Stimulated activated CD4-positive, alpha-beta T cell treated with anti-CD3 and anti-CD28 coated beads, Interleukin-12 subunit alpha, Interleukin-12 subunit beta, amount 100 ng/mL, for 48 hours (primary cell): ENCODE measurements around the gene PRDM11.
A peak's percentile ranks its signal among the peaks of the same experiment; 100 is the strongest.

Experiments used
- DNase-seq, 3 donors: peaks; one replicate each; pipeline ENCODE4 v3.0.0-alpha.2; 2020; ENCODE audit warnings: low read depth in 2 of 3, low spot score in 1 of 3

The PRDM11 gene

DNA sequence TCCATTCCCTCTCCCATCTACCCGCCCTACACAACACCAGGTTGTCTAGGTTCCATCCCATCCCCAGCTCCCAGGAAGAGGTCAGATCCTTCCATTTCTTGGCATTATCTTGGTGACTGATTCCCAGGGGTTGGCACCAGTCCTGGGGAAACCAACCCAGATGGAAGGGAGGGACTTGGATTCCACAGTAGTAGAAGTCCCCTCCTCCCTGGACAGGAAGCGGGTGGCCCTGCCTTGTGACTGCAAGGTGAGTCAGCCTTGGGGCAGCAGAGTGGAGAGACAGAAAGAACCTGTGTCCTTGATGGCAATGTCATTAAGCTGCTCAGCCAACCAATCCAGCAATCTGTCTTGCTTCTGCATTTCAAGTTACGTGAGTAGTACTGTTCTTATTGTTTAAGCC is 113.2 kb downstream of the PRDM11 start:
- DNase-seq, result no peak

DNA sequence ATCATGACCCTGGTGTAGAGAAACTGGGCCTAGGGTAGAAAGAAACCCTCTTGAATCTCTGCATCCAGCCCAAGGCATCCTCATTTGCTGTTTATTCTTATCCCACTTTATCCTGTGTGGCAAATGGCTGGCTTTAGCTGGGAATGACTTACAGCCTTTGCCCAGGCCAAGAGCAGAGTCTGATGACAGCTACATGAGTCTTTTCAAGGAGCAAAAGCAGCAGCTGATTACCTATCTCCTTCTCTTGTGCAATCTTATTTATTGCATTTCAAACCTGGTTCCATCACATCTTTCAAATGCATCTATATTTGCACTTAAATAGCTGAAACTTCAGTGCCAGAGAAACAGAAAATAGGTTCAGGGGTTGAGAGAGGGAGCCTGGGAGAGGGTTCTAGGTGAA is 113.6 kb downstream of the PRDM11 start:
- no peak for DNase-seq

- DNase-seq, result no peak
These were observed 116.5 kb downstream of the PRDM11 start for GRCh38 chr11:45262900-45263299.

DNA sequence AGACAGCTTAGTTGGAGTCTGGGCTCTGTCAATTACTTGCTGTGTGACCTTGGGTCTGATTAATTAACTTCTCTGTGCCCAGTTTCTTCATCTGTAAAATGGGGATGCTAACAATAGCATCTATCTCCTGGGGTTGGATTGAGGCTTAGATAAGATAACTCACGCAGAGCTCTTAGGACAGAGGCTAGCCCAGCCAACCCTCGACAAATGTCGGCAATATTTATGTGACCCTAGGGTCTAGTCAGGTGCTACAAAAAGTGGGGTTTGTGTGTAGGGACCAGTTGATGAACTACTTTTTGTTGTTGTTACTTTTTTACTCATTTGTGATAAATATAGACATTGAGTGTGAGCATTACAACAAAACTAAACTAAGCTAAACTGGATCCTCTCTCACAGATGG is 117.3 kb downstream of the PRDM11 start:
- no peak for DNase-seq

DNA sequence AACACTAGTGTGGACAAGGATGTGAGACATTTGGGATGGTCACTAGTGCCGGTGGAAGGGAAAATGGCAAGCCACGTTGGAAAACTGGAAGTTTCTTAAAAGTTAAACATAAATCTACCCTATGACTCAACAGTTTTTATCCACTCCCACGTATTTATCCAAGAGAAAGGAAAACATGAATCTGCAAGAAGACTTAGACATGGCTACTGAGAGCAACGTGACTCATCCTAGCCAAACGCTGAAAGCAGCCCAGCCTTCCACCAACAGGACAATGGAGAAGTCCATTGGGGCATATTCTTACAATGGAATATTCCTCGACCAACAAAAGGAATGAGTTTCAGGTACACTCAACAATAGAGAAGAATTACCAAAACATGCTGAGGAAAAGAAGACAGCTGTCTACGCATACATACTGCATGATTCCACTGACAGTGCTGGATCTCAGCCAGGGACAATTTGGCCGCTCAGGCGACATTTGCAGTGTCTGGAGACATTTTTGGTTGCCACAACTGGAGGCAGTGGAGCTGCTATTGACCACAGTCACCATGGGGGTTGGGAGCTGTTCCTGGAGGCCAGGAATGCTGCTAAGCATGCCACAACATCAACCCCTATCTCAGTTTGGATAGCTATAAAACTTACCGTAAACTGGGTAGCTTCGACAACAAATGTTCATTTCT is 118.5 kb downstream of the PRDM11 start:
- no peak for DNase-seq

DNA sequence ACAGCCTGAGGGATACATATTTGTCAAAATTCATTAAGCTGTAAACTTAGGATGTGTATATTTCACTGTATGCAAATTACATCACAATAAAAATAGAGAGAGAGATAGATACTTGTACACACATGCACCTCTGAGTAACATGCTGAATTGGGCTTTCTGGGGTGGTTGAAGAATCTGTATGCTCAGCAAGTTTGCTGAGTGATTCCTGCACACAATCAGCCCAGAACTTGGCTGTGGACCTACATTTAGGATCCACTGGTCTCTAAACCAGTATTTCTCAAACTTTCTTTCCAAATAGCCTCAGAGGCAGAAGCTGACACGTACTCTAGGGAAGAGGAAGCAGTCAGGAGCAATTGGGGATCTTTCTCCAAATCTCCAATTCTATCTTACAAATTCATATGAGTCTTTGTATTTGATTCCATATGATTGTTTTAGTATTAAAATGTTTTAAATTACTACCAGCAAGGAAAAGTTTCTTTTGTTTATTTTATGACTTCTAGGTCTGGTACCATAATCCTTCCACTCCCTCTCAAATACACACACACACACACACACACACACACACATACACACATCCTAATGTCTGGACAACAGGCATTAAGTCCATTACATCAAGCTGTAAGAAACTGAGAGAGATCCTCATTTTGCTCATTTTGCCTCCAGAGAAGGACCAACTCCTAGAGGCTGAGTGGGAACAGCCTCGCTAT is 119.7 kb downstream of the PRDM11 start:
- DNase-seq, result no peak

DNA sequence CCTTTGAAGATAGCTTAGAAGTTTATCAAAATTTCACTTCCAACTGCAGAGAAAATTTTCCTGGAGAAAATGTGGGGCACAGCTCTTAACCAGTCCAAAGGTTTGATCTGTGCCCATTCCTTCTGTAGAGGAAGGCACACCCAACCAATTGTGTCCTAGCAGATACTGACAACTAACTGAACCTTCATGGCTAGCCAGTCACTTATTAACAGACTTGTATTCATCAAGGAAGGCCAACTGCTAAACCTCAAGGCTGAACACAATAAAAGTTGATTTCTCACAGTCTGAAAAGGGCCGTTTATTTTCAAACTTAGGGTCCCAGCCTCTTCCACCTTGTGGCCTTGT is 120.2 kb downstream of the PRDM11 start:
- DNase-seq, result no peak

- peak in 2 of 3 donors; percentile 16 to 18 for DNase-seq
These were observed 120.6 kb downstream of the PRDM11 start for GRCh38 chr11:45267052-45267451.

- no peak for DNase-seq
These were observed 121.3 kb downstream of the PRDM11 start for GRCh38 chr11:45267652-45268299.

DNA sequence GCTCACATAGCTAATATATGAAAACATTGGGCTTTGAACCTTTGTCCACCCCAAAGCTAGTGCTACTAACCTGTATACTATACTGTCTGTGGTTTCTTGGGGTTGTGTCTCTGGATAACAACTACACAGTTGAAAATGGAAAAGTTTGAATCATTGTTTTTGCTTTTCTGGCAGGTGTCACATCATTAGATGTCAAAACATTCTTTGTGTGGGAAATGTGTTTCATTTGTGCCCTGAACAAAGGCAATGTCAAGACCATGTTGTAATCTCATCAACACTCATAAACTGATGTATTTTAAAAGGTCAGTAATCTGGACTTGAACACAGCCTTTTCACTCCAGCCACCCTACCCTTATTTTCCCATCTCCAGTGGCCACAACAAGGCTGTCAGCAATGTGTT is 123.2 kb downstream of the PRDM11 start:
- no peak for DNase-seq

- no peak for DNase-seq
These were observed 124.7 kb downstream of the PRDM11 start for GRCh38 chr11:45270946-45271716.

DNA sequence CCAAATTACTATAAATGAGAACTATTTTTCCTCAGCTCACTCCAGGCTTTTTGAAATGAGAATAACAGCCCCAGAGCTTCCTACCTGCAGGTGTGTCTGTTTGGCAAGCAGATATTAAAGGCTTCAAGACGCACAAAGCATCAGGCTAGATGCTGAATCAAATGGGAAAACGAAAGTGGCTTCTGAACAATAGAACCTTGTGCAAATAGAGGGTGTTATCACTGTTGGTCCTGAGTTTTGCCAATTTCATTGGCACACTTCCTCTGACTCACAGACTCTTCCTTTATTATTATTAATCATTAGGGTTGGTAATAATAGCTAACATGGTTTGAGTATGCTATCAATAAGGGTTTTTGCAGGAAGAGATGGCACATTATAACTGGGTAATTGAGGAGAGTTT is 126.3 kb downstream of the PRDM11 start:
- DNase-seq, result no peak

DNA sequence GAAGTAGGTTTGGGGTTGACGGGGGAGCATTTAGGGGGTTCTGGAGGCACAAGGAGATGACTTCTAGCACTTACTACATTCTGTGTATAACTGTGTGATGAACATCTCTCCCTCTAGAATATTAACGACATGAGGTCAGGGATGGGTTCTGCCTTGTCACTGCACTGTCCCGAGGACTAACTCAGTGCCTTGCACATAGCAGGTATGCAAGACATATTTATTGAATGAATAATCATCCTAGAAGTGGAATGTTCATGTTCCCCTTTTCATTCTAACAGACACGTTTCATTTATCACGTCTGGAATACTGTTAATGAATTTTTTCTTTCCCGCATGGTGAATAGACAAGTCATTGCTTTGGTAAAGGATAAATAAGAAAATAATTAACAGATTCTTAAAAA is 127.1 kb downstream of the PRDM11 start:
- DNase-seq, result no peak

DNA sequence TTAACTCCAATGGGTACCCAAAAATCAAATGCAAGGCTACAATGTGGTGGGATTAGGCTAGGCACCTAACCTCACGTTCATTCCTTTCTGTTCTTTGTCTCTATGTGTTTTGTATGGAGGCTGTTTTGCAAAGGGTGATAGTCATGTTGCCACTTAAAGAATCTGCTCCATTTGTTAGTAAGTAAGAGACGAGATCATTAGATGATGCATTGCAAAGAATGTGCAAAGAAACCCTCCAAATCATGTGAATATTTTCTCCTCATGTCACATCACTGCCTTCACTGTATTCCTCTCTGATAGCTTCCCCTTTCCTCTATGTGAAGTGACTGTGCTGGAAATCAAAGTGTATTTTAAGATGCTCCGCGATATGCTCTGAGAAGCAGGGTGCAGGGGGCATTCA is 127.8 kb downstream of the PRDM11 start:
- DNase-seq, result no peak

GRCh38 chr11:45275828-45276227 is 129.4 kb downstream of the PRDM11 start:
- DNase-seq, result no peak

GRCh38 chr11:45278714-45279113 is 132.3 kb downstream of the PRDM11 start:
- DNase-seq, result no peak

DNA sequence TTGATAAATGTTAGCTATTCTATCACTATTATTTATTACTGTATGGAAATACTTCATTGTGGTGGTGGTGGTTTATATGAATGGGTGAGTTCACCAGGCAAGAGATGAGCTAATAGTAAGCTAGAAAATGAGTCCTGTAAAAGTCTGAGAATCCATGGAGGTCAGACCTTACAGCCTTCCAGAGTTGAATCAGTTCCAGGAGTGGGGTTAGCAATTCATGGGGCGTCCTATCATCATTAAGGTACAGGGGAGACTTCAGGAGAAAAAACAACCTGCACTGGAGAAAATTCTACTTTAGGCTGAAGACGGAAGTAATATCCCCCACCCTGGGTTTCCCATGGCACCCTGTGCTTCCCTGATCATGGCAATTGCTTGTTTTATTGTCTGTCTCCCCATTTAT is 133.2 kb downstream of the PRDM11 start:
- no peak for DNase-seq

GRCh38 chr11:45280449-45280848 is 134.0 kb downstream of the PRDM11 start:
- no peak for DNase-seq

DNA sequence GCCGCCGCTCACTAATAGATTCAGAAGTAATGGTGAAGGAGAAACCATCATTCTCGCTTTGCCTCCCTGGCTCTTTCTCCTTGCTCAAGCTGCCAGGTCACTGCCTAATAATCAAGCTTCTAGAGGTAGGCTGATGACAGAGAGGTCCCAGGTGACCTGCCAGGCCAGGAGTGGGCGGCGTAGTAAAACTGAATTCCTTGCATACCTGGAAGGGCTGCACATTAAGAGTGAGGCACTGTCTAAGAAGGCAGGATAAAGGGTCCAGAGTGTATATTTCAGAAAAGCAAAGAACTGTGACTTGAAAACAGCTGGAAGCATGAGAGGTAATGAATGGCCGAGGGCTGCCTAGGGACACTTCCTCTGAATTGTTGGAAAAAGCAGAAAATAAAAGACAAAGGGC is 135.6 kb downstream of the PRDM11 start:
- DNase-seq, result no peak
